ENCODE data around the gene DEDD. TPM values are rescaled to one million over a fixed set of nuclear protein-coding genes. Genes with fewer than 3 reads are reported as not detected.

DEDD gene
- polyA plus RNA-seq, 4 donors, result 22.7 to 31.8 (median 24.6) TPM

- Histone ChIP-seq H3K27ac (ENCODE audit: low read depth in 1 of 3, low read length in 2 of 3) (peak overlapping the region in 2 of 3 donors; percentile 22 to 56), H3K4me1 (ENCODE audit: control insufficient read depth in 3 of 3, insufficient read depth in 2 of 3, low read depth in 1 of 3, low read length in 2 of 3) (peaks cover 0 to 26% (median 6%) of the 10 kb centered on the region in 3 donors), H3K4me3 (ENCODE audit: low read depth in 1 of 3, low read length in 3 of 3) (no peak overlapping the region), H3K36me3 (ENCODE audit: control insufficient read depth in 3 of 3, insufficient read depth in 2 of 3, low read depth in 1 of 3, low read length in 3 of 3) (no peaks in the 10 kb centered on the region), H3K27me3 (ENCODE audit: control insufficient read depth in 3 of 3, insufficient read depth in 3 of 3, low read length in 3 of 3) (peaks cover 0 to 8% (median 0%) of the 10 kb centered on the region in 3 donors), H3K9me3 (ENCODE audit: control insufficient read depth in 2 of 2, insufficient read depth in 1 of 2, low read depth in 1 of 2, low read length in 1 of 2) (no peaks in the 10 kb centered on the region)
- WGBS, 3 donors, result 40 to 57% (median 49%) methylated on average over 7 to 8 of the region's 8 CpGs
- DNase-seq, result peak; percentile 78 to 93
- FAIRE-seq, result no peak
These were observed 49.3 kb downstream of the DEDD start for GRCh38 chr1:161082996-161083747.

- H3K27me3 ChIP-seq (ENCODE audit: control insufficient read depth in 3 of 3, insufficient read depth in 3 of 3, low read length in 3 of 3), result peaks cover 0 to 8% (median 0%) of the 10 kb centered on the region in 3 donors
- WGBS, 3 donors, result 81 to 90% (median 86%) methylated on average over 2 of the region's 2 CpGs
- H3K36me3 ChIP-seq (ENCODE audit: control insufficient read depth in 3 of 3, insufficient read depth in 2 of 3, low read depth in 1 of 3, low read length in 3 of 3), result peaks cover 0 to under 1% (median 0%) of the 10 kb centered on the region in 3 donors
- FAIRE-seq (no peak), DNase-seq (no peak)
- peak overlapping the region in 1 of 3 donors; percentile 56 for H3K27ac ChIP-seq (ENCODE audit: low read depth in 1 of 3, low read length in 2 of 3)
- H3K9me3 ChIP-seq (ENCODE audit: control insufficient read depth in 2 of 2, insufficient read depth in 1 of 2, low read depth in 1 of 2, low read length in 1 of 2), result no peaks in the 10 kb centered on the region
- H3K4me3 ChIP-seq (ENCODE audit: low read depth in 1 of 3, low read length in 3 of 3), result no peak overlapping the region
- H3K4me1 ChIP-seq (ENCODE audit: control insufficient read depth in 3 of 3, insufficient read depth in 2 of 3, low read depth in 1 of 3, low read length in 2 of 3), result peaks cover 0 to 26% (median 6%) of the 10 kb centered on the region in 3 donors
These were observed 50.0 kb downstream of the DEDD start for GRCh38 chr1:161082483-161082882.

GRCh38 chr1:161081519-161081918 is 50.9 kb downstream of the DEDD start:
- Histone ChIP-seq H3K4me1 (ENCODE audit: control insufficient read depth in 3 of 3, insufficient read depth in 2 of 3, low read depth in 1 of 3, low read length in 2 of 3) (peaks cover 0 to 26% (median 6%) of the 10 kb centered on the region in 3 donors), H3K27ac (ENCODE audit: low read depth in 1 of 3, low read length in 2 of 3) (no peak overlapping the region), H3K27me3 (ENCODE audit: control insufficient read depth in 3 of 3, insufficient read depth in 3 of 3, low read length in 3 of 3) (peaks cover 0 to 8% (median 0%) of the 10 kb centered on the region in 3 donors), H3K4me3 (ENCODE audit: low read depth in 1 of 3, low read length in 3 of 3) (no peak overlapping the region), H3K36me3 (ENCODE audit: control insufficient read depth in 3 of 3, insufficient read depth in 2 of 3, low read depth in 1 of 3, low read length in 3 of 3) (peaks cover 0 to 3% (median 0%) of the 10 kb centered on the region in 3 donors), H3K9me3 (ENCODE audit: control insufficient read depth in 2 of 2, insufficient read depth in 1 of 2, low read depth in 1 of 2, low read length in 1 of 2) (no peaks in the 10 kb centered on the region)
- no peak for FAIRE-seq
- no peak for DNase-seq
- WGBS, 3 donors, result 74 to 78% (median 77%) methylated on average over 5 of the region's 5 CpGs

GRCh38 chr1:161080441-161081405 is 51.7 kb downstream of the DEDD start:
- peaks cover 0 to 6% (median 0%) of the 10 kb centered on the region in 3 donors for H3K36me3 ChIP-seq (ENCODE audit: control insufficient read depth in 3 of 3, insufficient read depth in 2 of 3, low read depth in 1 of 3, low read length in 3 of 3)
- WGBS, 3 donors, result 59 to 77% (median 72%) methylated on average over 5 of the region's 5 CpGs
- H3K9me3 ChIP-seq (ENCODE audit: control insufficient read depth in 2 of 2, insufficient read depth in 1 of 2, low read depth in 1 of 2, low read length in 1 of 2), result no peaks in the 10 kb centered on the region
- H3K4me3 ChIP-seq (ENCODE audit: low read depth in 1 of 3, low read length in 3 of 3), result no peak overlapping the region
- FAIRE-seq (no peak), DNase-seq (peak in 1 of 2 donors; percentile 32)
- peaks cover 0 to 22% (median 6%) of the 10 kb centered on the region in 3 donors for H3K4me1 ChIP-seq (ENCODE audit: control insufficient read depth in 3 of 3, insufficient read depth in 2 of 3, low read depth in 1 of 3, low read length in 2 of 3)
- peaks cover 0 to 8% (median 0%) of the 10 kb centered on the region in 3 donors for H3K27me3 ChIP-seq (ENCODE audit: control insufficient read depth in 3 of 3, insufficient read depth in 3 of 3, low read length in 3 of 3)
- H3K27ac ChIP-seq (ENCODE audit: low read depth in 1 of 3, low read length in 2 of 3), result no peak overlapping the region

GRCh38 chr1:161079436-161080110 is 52.9 kb downstream of the DEDD start:
- no peak for DNase-seq
- 71 to 94% (median 87%) methylated on average over 38 to 41 of the region's 41 CpGs for WGBS, 3 donors

GRCh38 chr1:161077426-161077825 is 55.0 kb downstream of the DEDD start:
- DNase-seq (no peak), FAIRE-seq (no peak)
- no peak overlapping the region for H3K27ac ChIP-seq (ENCODE audit: low read depth in 1 of 3, low read length in 2 of 3)
- H3K9me3 ChIP-seq (ENCODE audit: control insufficient read depth in 2 of 2, insufficient read depth in 1 of 2, low read depth in 1 of 2, low read length in 1 of 2), result no peaks in the 10 kb centered on the region
- H3K4me1 ChIP-seq (ENCODE audit: control insufficient read depth in 3 of 3, insufficient read depth in 2 of 3, low read depth in 1 of 3, low read length in 2 of 3), result peaks cover 0 to 2% (median 0%) of the 10 kb centered on the region in 3 donors
- WGBS, 3 donors, result 80 to 96% (median 91%) methylated on average over 9 of the region's 9 CpGs
- H3K27me3 ChIP-seq (ENCODE audit: control insufficient read depth in 3 of 3, insufficient read depth in 3 of 3, low read length in 3 of 3), result peaks cover 0 to 8% (median 0%) of the 10 kb centered on the region in 3 donors
- no peak overlapping the region for H3K4me3 ChIP-seq (ENCODE audit: low read depth in 1 of 3, low read length in 3 of 3)
- peaks cover 0 to 6% (median 0%) of the 10 kb centered on the region in 3 donors for H3K36me3 ChIP-seq (ENCODE audit: control insufficient read depth in 3 of 3, insufficient read depth in 2 of 3, low read depth in 1 of 3, low read length in 3 of 3)

More at GRCh38 chr1:161079436-161080110, 52.9 kb downstream of the DEDD start:
- H3K27me3 ChIP-seq (ENCODE audit: control insufficient read depth in 3 of 3, insufficient read depth in 3 of 3, low read length in 3 of 3), result peaks cover 0 to 8% (median 0%) of the 10 kb centered on the region in 3 donors
- H3K27ac ChIP-seq (ENCODE audit: low read depth in 1 of 3, low read length in 2 of 3), result no peak overlapping the region
- no peak overlapping the region for H3K4me3 ChIP-seq (ENCODE audit: low read depth in 1 of 3, low read length in 3 of 3)
- peaks cover 0 to 6% (median 0%) of the 10 kb centered on the region in 3 donors for H3K36me3 ChIP-seq (ENCODE audit: control insufficient read depth in 3 of 3, insufficient read depth in 2 of 3, low read depth in 1 of 3, low read length in 3 of 3)
- peaks cover 0 to 18% (median 6%) of the 10 kb centered on the region in 3 donors for H3K4me1 ChIP-seq (ENCODE audit: control insufficient read depth in 3 of 3, insufficient read depth in 2 of 3, low read depth in 1 of 3, low read length in 2 of 3)
- no peak for FAIRE-seq
- no peaks in the 10 kb centered on the region for H3K9me3 ChIP-seq (ENCODE audit: control insufficient read depth in 2 of 2, insufficient read depth in 1 of 2, low read depth in 1 of 2, low read length in 1 of 2)

- DNase-seq (no peak), FAIRE-seq (no peak)
- peaks cover 0 to 2% (median 0%) of the 10 kb centered on the region in 3 donors for H3K4me1 ChIP-seq (ENCODE audit: control insufficient read depth in 3 of 3, insufficient read depth in 2 of 3, low read depth in 1 of 3, low read length in 2 of 3)
- H3K27ac ChIP-seq (ENCODE audit: low read depth in 1 of 3, low read length in 2 of 3), result no peak overlapping the region
- no peaks in the 10 kb centered on the region for H3K9me3 ChIP-seq (ENCODE audit: control insufficient read depth in 2 of 2, insufficient read depth in 1 of 2, low read depth in 1 of 2, low read length in 1 of 2)
- H3K36me3 ChIP-seq (ENCODE audit: control insufficient read depth in 3 of 3, insufficient read depth in 2 of 3, low read depth in 1 of 3, low read length in 3 of 3), result peaks cover 0 to 6% (median 0%) of the 10 kb centered on the region in 3 donors
- peaks cover 0 to 8% (median 0%) of the 10 kb centered on the region in 3 donors for H3K27me3 ChIP-seq (ENCODE audit: control insufficient read depth in 3 of 3, insufficient read depth in 3 of 3, low read length in 3 of 3)
- no peak overlapping the region for H3K4me3 ChIP-seq (ENCODE audit: low read depth in 1 of 3, low read length in 3 of 3)
These were observed 56.1 kb downstream of the DEDD start for GRCh38 chr1:161076410-161076809.

Data from small intestine (tissue), 7 donors.